Ovary (tissue), 3 donors: ENCODE measurements around the gene AP3B2.

Experiments
- EP300 ChIP-seq: sonication (generic); formaldehyde crosslinking; IDR thresholded peaks from one replicate; pipeline ENCODE4 v1.6.1; 2017; ENCODE audit warnings: antibody characterized with exemption
- POLR2A ChIP-seq: fragments of 450-650 bp; IDR thresholded peaks from one replicate; pipeline ENCODE4 v1.6.1; 2017; ENCODE audit warnings: antibody characterized with exemption, mild to moderate bottlenecking, moderate library complexity
- TF ChIP-seq, protein P1 (sequence below), 3 donors: fragments of 450-650 bp in 2 of 3; fragments of 200-600 bp in 1 of 3; IDR thresholded peaks; one replicate each; pipeline versions ENCODE4 v1.5.1 to v1.8.0; 2016 to 2022; ENCODE audit warnings: antibody characterized with exemption in 3 of 3, mild to moderate bottlenecking in 1 of 3
- donor health status: DM: no; HTN: no; CAD: no.

DNA sequence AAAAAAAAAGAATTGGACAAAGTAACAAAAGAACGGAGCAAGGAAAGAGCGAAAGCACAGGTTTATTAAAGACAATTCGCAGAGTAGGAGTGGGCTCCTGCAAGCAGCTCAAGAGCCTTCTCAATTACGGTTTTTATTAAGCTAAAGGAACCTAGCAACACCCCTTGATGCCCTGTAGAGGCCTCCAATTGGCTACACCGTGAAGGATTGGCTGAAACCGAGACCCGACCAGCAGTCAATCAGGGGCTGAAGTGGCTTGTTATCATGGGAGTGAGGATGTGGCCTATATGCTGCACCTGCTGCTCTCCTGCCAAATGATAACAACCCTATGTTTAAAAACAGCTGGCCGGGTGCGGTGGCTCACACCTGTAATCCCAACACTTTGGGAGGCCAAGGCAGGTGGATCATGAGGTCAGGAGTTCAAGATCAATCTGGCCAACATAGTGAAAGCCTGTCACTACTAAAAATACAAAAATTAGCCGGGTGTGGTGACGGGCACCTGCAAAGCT lies 20.4 kb upstream of the AP3B2 start:
- TF ChIP-seq, protein P1, sequence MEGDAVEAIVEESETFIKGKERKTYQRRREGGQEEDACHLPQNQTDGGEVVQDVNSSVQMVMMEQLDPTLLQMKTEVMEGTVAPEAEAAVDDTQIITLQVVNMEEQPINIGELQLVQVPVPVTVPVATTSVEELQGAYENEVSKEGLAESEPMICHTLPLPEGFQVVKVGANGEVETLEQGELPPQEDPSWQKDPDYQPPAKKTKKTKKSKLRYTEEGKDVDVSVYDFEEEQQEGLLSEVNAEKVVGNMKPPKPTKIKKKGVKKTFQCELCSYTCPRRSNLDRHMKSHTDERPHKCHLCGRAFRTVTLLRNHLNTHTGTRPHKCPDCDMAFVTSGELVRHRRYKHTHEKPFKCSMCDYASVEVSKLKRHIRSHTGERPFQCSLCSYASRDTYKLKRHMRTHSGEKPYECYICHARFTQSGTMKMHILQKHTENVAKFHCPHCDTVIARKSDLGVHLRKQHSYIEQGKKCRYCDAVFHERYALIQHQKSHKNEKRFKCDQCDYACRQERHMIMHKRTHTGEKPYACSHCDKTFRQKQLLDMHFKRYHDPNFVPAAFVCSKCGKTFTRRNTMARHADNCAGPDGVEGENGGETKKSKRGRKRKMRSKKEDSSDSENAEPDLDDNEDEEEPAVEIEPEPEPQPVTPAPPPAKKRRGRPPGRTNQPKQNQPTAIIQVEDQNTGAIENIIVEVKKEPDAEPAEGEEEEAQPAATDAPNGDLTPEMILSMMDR (IDR thresholded peaks at IDR 0.05) = no peak
- TF ChIP-seq POLR2A = no peak
- no peak for TF ChIP-seq EP300
